ENCODE measurements around the gene AADACL4.
"Not testable (repeated sequence)": the region's sequence is repeated elsewhere in the genome, so short reads cannot be mapped to it uniquely, and the experiment has no call there.

Gene AADACL4

DNA sequence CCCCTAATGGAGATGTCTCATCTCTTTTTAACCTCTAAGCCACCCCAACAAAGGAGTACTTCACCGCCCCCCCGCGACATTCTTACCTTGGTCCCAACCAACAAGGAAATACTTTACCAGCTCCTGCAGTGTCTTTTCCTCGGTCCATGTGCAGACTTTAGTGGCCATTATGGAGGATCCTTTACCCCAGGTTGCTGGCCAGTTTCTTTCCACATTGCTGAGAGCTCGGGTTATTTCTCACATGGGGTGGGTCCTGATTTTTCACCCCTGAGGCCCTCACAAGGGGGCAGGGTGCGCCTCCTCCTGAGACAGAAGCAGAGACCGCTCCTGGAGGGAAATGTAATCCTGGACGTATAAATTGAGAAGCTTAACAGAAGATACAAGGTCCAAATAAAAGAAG is 69.0 kb downstream of the AADACL4 start:
- DNase-seq, result no peak

DNA sequence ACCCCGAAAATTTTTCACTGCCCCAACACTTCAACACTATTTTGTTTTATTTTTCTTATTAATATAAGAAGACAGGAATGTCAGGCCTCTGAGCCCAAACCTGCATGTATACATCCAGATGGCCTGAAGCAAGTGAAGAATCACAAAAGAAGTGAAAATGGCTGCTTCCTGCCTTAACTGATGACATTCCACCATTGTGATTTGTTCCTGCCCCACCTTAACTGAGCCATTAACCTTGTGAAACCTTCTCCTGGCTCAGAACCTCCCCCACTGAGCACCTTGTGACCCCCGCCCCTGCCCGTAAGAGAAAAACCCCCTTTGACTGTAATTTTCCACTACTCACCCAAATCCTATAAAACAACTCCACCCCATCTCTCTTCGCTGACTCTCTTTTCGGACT is 69.8 kb downstream of the AADACL4 start:
- DNase-seq, result not testable (repeated sequence)

DNA sequence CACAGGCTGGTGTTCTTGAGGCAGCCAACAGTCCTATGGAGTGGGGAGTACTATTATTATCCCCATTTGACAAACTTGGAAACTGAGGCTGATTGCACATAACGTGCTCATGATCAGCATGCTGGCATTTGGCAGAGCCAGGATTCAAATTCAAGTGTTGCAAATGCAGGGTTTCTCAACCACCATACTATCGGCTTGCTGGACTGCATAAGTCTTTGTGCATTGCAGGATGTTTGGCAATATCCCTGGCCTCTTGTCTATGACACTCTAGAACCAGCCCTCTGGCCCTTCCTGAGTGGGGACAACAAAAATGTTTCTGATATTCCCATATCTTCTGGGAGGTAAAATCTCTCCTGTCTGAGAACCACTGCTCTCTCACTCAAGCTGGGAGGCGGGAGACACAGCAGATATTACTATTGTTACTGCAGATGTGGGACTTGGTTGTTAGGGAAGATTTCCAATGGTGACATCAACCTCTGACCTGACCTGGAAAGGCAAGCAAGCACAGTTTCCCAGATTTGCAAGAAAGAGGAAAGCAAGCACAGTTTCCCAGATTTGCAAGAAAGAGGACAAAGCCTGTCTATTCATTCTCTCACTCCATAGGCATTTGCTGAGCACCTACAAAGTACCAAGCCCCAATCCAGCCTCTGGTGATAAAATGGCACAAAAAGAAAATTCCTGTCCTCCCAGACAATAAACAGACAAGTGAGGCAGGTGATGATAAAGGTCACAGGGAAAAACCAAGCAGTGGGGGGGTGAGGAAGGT is 71.0 kb downstream of the AADACL4 start:
- no peak for DNase-seq

DNA sequence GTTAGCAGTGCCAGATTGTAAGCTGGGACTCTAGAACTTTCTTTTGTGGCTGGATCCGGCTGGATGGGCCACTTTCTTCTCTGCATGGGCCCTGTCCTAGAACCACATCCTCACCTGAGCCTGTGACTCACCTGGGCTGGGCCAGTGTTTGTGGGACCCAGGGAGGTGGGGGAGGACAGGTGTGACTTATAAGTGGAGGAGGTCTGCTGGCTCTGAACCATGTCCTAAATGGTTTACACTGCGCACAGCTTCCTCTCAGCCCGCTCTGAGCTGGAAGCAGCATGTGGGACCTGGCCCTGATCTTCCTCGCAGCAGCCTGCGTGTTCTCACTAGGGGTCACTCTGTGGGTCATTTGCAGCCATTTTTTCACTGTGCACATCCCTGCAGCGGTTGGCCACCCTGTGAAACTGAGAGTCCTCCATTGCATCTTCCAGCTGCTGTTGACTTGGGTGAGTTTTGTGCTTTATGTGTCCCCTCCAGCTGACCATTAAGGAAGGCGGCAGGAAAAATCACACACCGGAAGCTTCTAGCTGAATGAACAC is 72.1 kb downstream of the AADACL4 start, which contains the start of gene AADACL3:
Gene AADACL3, plus strand, starts transcription at position 215 of the 542 bp plus-strand sequence. Its CDS starts 67 bp downstream, at position 282.
- no peak for DNase-seq

Measured in stimulated activated naive CD4-positive, alpha-beta T cell treated with Interleukin-2 at 50 U/mL for 16 hours (primary cell).